Glutamatergic neuron (in vitro differentiated cells): ENCODE data around the gene C11orf58. TPM values are rescaled to one million over a fixed set of nuclear protein-coding genes. Genes with fewer than 3 reads are reported as not detected.

Experiments used
- DNase-seq: peaks from one replicate; pipeline ENCODE4 v3.0.0; 2022
- H3K27ac Mint-ChIP-seq: one replicate; pipeline ENCODE4 v1.8.0; 2020; ENCODE audit warnings: mild to moderate bottlenecking, mixed read lengths, inconsistent platforms; ENCODE audit not compliant: unreplicated experiment
- H3K27me3 Mint-ChIP-seq: one replicate; pipeline ENCODE4 v1.8.0; 2020; ENCODE audit warnings: mild to moderate bottlenecking, moderate library complexity, mixed read lengths, inconsistent platforms; ENCODE audit not compliant: unreplicated experiment
- H3K36me3 Mint-ChIP-seq: one replicate; pipeline ENCODE4 v1.8.0; 2020; ENCODE audit warnings: mild to moderate bottlenecking, mixed read lengths, inconsistent platforms; ENCODE audit not compliant: unreplicated experiment
- H3K4me1 Mint-ChIP-seq: one replicate; pipeline ENCODE4 v1.8.0; 2020; ENCODE audit warnings: mild to moderate bottlenecking, low read depth, mixed read lengths, inconsistent platforms; ENCODE audit not compliant: unreplicated experiment
- H3K4me3 Mint-ChIP-seq: one replicate; pipeline ENCODE4 v1.8.0; 2020; ENCODE audit warnings: mild to moderate bottlenecking, mixed read lengths, inconsistent platforms; ENCODE audit not compliant: unreplicated experiment
- H3K9me3 Mint-ChIP-seq: one replicate; pipeline ENCODE4 v1.8.0; 2020; ENCODE audit warnings: mild to moderate bottlenecking, moderate library complexity, mixed read lengths, inconsistent platforms; ENCODE audit not compliant: unreplicated experiment
- CTCF ChIP-seq: fragments of 200-600 bp; sonication (generic); IDR thresholded peaks from one replicate; pipeline ENCODE4 v1.5.0; 2021; ENCODE audit not compliant: partially characterized antibody, unreplicated experiment
- total RNA-seq: library from RNA; stranded (reverse); fragmentation: NEBNext Ultra II Directional; extraction: Animal tissue kit (Norgen Biotek cat#: 25700); gene quantifications from one replicate; pipeline ENCODE4 v1.2.1, GENCODE V29; 2021; ENCODE audit not compliant: unreplicated experiment

C11orf58 gene
- total RNA-seq, 1 donor from 2014 or later: 169 TPM

- H3K9me3 Mint-ChIP-seq: peaks cover 2% of the 10 kb centered on the region
- H3K27me3 Mint-ChIP-seq: peaks cover 4% of the 10 kb centered on the region
- no peaks in the 10 kb centered on the region for H3K36me3 Mint-ChIP-seq
- H3K4me1 Mint-ChIP-seq: no peaks in the 10 kb centered on the region
- H3K27ac Mint-ChIP-seq: no peak overlapping the region
- no peak overlapping the region for H3K4me3 Mint-ChIP-seq
- no peak for DNase-seq
- no peak for TF ChIP-seq CTCF
These were observed 56.7 kb downstream of the C11orf58 start for GRCh38 chr11:16795146-16795545.

GRCh38 chr11:16796311-16796710 is 57.9 kb downstream of the C11orf58 start:
- Mint-ChIP-seq H3K27me3 (peaks cover 4% of the 10 kb centered on the region), H3K4me1 (no peaks in the 10 kb centered on the region), H3K4me3 (no peak overlapping the region), H3K27ac (no peak overlapping the region), H3K9me3 (peaks cover 2% of the 10 kb centered on the region), H3K36me3 (no peaks in the 10 kb centered on the region)
- no peak for DNase-seq
- no peak for TF ChIP-seq CTCF

- DNase-seq: no peak
- no peak for TF ChIP-seq CTCF
- Mint-ChIP-seq H3K4me3 (no peak overlapping the region), H3K36me3 (no peaks in the 10 kb centered on the region), H3K4me1 (no peaks in the 10 kb centered on the region), H3K27ac (no peak overlapping the region), H3K27me3 (peaks cover 2% of the 10 kb centered on the region), H3K9me3 (peaks cover 2% of the 10 kb centered on the region)
These were observed 59.3 kb downstream of the C11orf58 start for GRCh38 chr11:16797776-16798175.

- DNase-seq: no peak
- no peak for TF ChIP-seq CTCF
- Mint-ChIP-seq H3K4me3 (no peak overlapping the region), H3K27me3 (no peaks in the 10 kb centered on the region), H3K36me3 (no peaks in the 10 kb centered on the region), H3K9me3 (peaks cover 2% of the 10 kb centered on the region), H3K27ac (no peak overlapping the region), H3K4me1 (no peaks in the 10 kb centered on the region)
These were observed 60.8 kb downstream of the C11orf58 start for GRCh38 chr11:16799221-16799620.

GRCh38 chr11:16799890-16800289 is 61.4 kb downstream of the C11orf58 start:
- no peak for DNase-seq
- TF ChIP-seq CTCF: no peak
- H3K9me3 Mint-ChIP-seq: peaks cover 2% of the 10 kb centered on the region
- no peaks in the 10 kb centered on the region for H3K4me1 Mint-ChIP-seq
- H3K27me3 Mint-ChIP-seq: no peaks in the 10 kb centered on the region
- no peak overlapping the region for H3K27ac Mint-ChIP-seq
- no peak overlapping the region for H3K4me3 Mint-ChIP-seq
- no peaks in the 10 kb centered on the region for H3K36me3 Mint-ChIP-seq
